ENCODE measurements around the gene PLB1.

- no peak for TF ChIP-seq POLR2AphosphoS5 (IDR thresholded peaks at IDR 0.05)
- TF ChIP-seq CTCF (IDR thresholded peaks at IDR 0.05), result no peak
- TF ChIP-seq POLR2A (IDR thresholded peaks at IDR 0.05), result no peak
Measured at GRCh38 chr2:28587526-28588291, 91.8 kb downstream of the PLB1 start.

All from prostate gland (tissue), 2 donors.